K562 (cell line): ENCODE results near the gene DARS1. TPM values are rescaled to one million over a fixed set of nuclear protein-coding genes. Genes with fewer than 3 reads are reported as not detected.

Experiments
- ATAC-seq: fragments of 200-7000 bp; cut with Tn5 transposase; 3 replicates; pipeline ENCODE4 v1.9.1; 2020; ENCODE audit warnings: moderate library complexity
- BruUV-seq: library from RNA; stranded (reverse); fragments of 400-500 nt; replicated peaks from 2 replicates; lab custom pipeline; 2021; lab: Mats Ljungman, UMichigan
- CTCF ChIA-PET: fragments of 300-600 bp; formaldehyde crosslinking; extraction: SDS; loops from one replicate; lab custom pipeline; 2021; ENCODE audit warnings: low intra/inter-chr PET ratio; lab: Yijun Ruan, JAX
- POLR2A ChIA-PET: fragments of 300-600, 350-650 bp; sonication (Branson Sonifier 250); formaldehyde crosslinking; extraction: SDS; loops from one replicate; lab custom pipeline; 2021; ENCODE audit warnings: antibody characterized with exemption, inconsistent platforms; lab: Yijun Ruan, JAX
- DNase-seq, 4 experiments: peaks; one replicate each; pipeline versions ENCODE4 v3.0.0 to v3.0.0-alpha.2; 2011 to 2018; ENCODE audit warnings: low spot score in 3 of 4, mixed read lengths in 3 of 4; ENCODE audit errors: extremely low read depth in 1 of 4
- FAIRE-seq: peaks from 2 replicates; lab custom pipeline; 2011; peaks lifted over from hg19 to GRCh38; lab: Jason Lieb, UNC
- H2AFZ ChIP-seq: 2 replicates; pipeline ENCODE4 v1.6.0; 2011; ENCODE audit warnings: low read depth, low read length, control low read depth, inconsistent platforms
- H3K27ac ChIP-seq: fragments of 200-600 bp; 3 replicates; pipeline ENCODE4 v1.8.0; 2011; ENCODE audit warnings: low read depth, mild to moderate bottlenecking, control low read depth, inconsistent platforms, low read length, moderate library complexity, mixed read lengths; ENCODE audit errors: extremely low read depth
- H3K27me3 ChIP-seq, 2 experiments: fragments of 300-600 bp in 1 of 2; 2 replicates in 1 of 2; 3 replicates in 1 of 2; pipeline versions ENCODE4 v1.6.0 to v1.8.0; 2011; ENCODE audit warnings: inconsistent platforms in 2 of 2, low read length in 2 of 2, mild to moderate bottlenecking in 1 of 2, mixed read lengths in 1 of 2, moderate library complexity in 1 of 2; ENCODE audit not compliant: control insufficient read depth in 2 of 2, insufficient read depth in 2 of 2
- H3K36me3 ChIP-seq: fragments of 300-600 bp; 3 replicates; pipeline ENCODE4 v1.8.0; 2011; ENCODE audit warnings: mild to moderate bottlenecking, low read length, inconsistent platforms; ENCODE audit not compliant: control insufficient read depth, insufficient read depth
- H3K4me1 ChIP-seq, 2 experiments: fragments of 200-600 bp in 1 of 2; replicated peaks in 1 of 2; 2 replicates in 1 of 2; 3 replicates in 1 of 2; pipeline versions ENCODE4 v1.5.1 to v1.8.0; 2011; ENCODE audit warnings: inconsistent platforms in 2 of 2, low read length in 2 of 2, mild to moderate bottlenecking in 1 of 2, mixed read lengths in 1 of 2, moderate library complexity in 1 of 2; ENCODE audit not compliant: control insufficient read depth in 2 of 2, insufficient read depth in 2 of 2
- H3K4me2 ChIP-seq: 2 replicates; pipeline ENCODE4 v1.6.1; 2011; ENCODE audit warnings: low read length, control low read depth, inconsistent platforms, mixed read lengths; ENCODE audit not compliant: insufficient read depth
- H3K4me3 ChIP-seq: fragments of 200-600 bp; sonication (generic), shearing (Covaris generic); 2 replicates; pipeline ENCODE4 v1.5.1; 2016; ENCODE audit warnings: control low read depth, inconsistent platforms
- H3K79me2 ChIP-seq: fragments of 200-600 bp; 3 replicates; pipeline ENCODE4 v1.8.0; 2011; ENCODE audit warnings: low read length, inconsistent platforms; ENCODE audit not compliant: control insufficient read depth, insufficient read depth
- H3K9ac ChIP-seq, 2 experiments: 2 replicates each; pipeline versions ENCODE4 v1.6.0 to v1.6.1; 2011; ENCODE audit warnings: low read depth in 2 of 2, low read length in 2 of 2, control low read depth in 1 of 2, inconsistent platforms in 1 of 2, mild to moderate bottlenecking in 1 of 2, mixed read lengths in 1 of 2; ENCODE audit not compliant: insufficient read depth in 1 of 2
- H3K9me1 ChIP-seq: one replicate; pipeline ENCODE4 v1.6.0; 2011; ENCODE audit warnings: inconsistent platforms, mild to moderate bottlenecking, low read length, moderate library complexity; ENCODE audit not compliant: control insufficient read depth, insufficient read depth
- H3K9me3 ChIP-seq: replicated peaks from 2 replicates; pipeline ENCODE4 v1.5.1; 2011; ENCODE audit warnings: low read depth, low read length, inconsistent platforms; ENCODE audit not compliant: control insufficient read depth, insufficient read depth
- H4K20me1 ChIP-seq: replicated peaks from 2 replicates; pipeline ENCODE4 v1.6.1; 2011; ENCODE audit warnings: low read length, inconsistent platforms, mixed read lengths; ENCODE audit not compliant: control insufficient read depth, insufficient read depth
- ARNT ChIP-seq, 2 experiments: fragments of 450-650 bp; IDR thresholded peaks; 2 replicates each; pipeline ENCODE4 v1.6.1; 2016; ENCODE audit warnings: mild to moderate bottlenecking in 1 of 2
- C11orf30 ChIP-seq: fragments of 450-650 bp; IDR thresholded peaks from 2 replicates; pipeline ENCODE4 v1.6.1; 2016; ENCODE audit warnings: low read depth, mild to moderate bottlenecking
- CEBPG ChIP-seq, 3 experiments: fragments of 200-800 bp in 1 of 3; sonication (Bioruptor generic) in 1 of 3; sonication (generic) in 1 of 3; formaldehyde crosslinking in 1 of 3; IDR thresholded peaks in 2 of 3; conservative IDR thresholded peaks in 1 of 3; 2 replicates each; pipeline versions ENCODE4 v1.6.1 to v1.8.0; 2016 to 2022; ENCODE audit warnings: missing compliant biosample characterization in 2 of 3, missing genetic modification characterization in 2 of 3, mild to moderate bottlenecking in 1 of 3, missing genetic modification reagents in 1 of 3
- EP300 ChIP-seq: IDR thresholded peaks from 2 replicates; pipeline ENCODE4 v1.6.1; 2012; ENCODE audit warnings: low read length, improper control_type of control experiment
- ETV5 ChIP-seq: sonication (generic); formaldehyde crosslinking; IDR thresholded peaks from 2 replicates; pipeline ENCODE4 v1.4.0; 2020; ENCODE audit warnings: low read depth, mild to moderate bottlenecking, missing genetic modification reagents
- FOXK2 ChIP-seq, 2 experiments: fragments of 450-650 bp; IDR thresholded peaks in 1 of 2; conservative IDR thresholded peaks in 1 of 2; 2 replicates each; pipeline ENCODE4 v1.6.1; 2016; ENCODE audit warnings: low read depth in 2 of 2, mild to moderate bottlenecking in 1 of 2
- HDAC1 ChIP-seq, 2 experiments: fragments of 450-650 bp; IDR thresholded peaks; 2 replicates each; pipeline ENCODE4 v1.6.1; 2016 to 2017; ENCODE audit warnings: inconsistent platforms in 1 of 2, mild to moderate bottlenecking in 1 of 2, moderate library complexity in 1 of 2
- JUND ChIP-seq, 2 experiments: IDR thresholded peaks; 2 replicates in 1 of 2; 3 replicates in 1 of 2; pipeline ENCODE4 v1.6.1; 2011; ENCODE audit warnings: borderline replicate concordance in 2 of 2, low read depth in 2 of 2, low read length in 2 of 2, improper control_type of control experiment in 1 of 2, missing biosample characterization in 1 of 2, missing genetic modification characterization in 1 of 2, missing genetic modification reagents in 1 of 2
- MAFG ChIP-seq: fragments of 450-650 bp; conservative IDR thresholded peaks from 2 replicates; pipeline ENCODE4 v1.6.1; 2016; ENCODE audit warnings: missing genetic modification characterization, missing compliant biosample characterization
- MEF2A ChIP-seq: IDR thresholded peaks from 2 replicates; pipeline ENCODE4 v1.6.1; 2011; ENCODE audit warnings: low read depth, mild to moderate bottlenecking, low read length, moderate library complexity; ENCODE audit not compliant: control insufficient read depth
- POLR2AphosphoS2 ChIP-seq: IDR thresholded peaks from 2 replicates; pipeline ENCODE4 v1.6.1; 2012; ENCODE audit warnings: low read length, improper control_type of control experiment
- RCOR1 ChIP-seq, 2 experiments: IDR thresholded peaks; 2 replicates each; pipeline ENCODE4 v1.6.1; 2012; ENCODE audit warnings: low read depth in 2 of 2, low read length in 2 of 2, borderline replicate concordance in 1 of 2, improper control_type of control experiment in 1 of 2
- whole genome bisulfite sequencing: fragments of 100-300 bp; shearing (Covaris generic); methylation state at CpG from one replicate; pipeline ENCODE4 v1.1.6; 2016; ENCODE audit warnings: low coverage, mixed read lengths; ENCODE audit not compliant: insufficient coverage; ENCODE audit errors: missing lambda C conversion rate; 5-methylcytosine and 5-hydroxymethylcytosine counted together
- in situ Hi-C: fragments of 300-500 bp; cut with MboI; formaldehyde crosslinking; loops from 4 replicates; pipeline ENCODE4 v1.15.0; 2018; ENCODE audit warnings: inconsistent platforms, mixed read lengths
- intact Hi-C: fragments of 100-400 bp; cut with micrococcal nuclease; formaldehyde crosslinking; loops from 2 replicates; pipeline ENCODE4 v1.14.2; 2022
- polyA plus RNA-seq, 8 experiments: library from polyadenylated mRNA; depleted of rRNA in 4 of 8; stranded (reverse) in 5 of 8; unstranded in 3 of 8; fragments of >200 nt; fragmentation: Nextera tagmentation in 2 of 8; fragmentation: Illumina TruSeq in 1 of 8; extraction: Ambion mirVana in 2 of 8; extraction: Trizol in 1 of 8; gene quantifications; 2 replicates each; pipeline versions ENCODE4 v1.2.1 to v1.2.3, GENCODE V29; 2011 to 2014; ENCODE audit warnings: inconsistent platforms in 1 of 8, missing spikeins in 1 of 8
- total RNA-seq, 7 experiments: library from RNA; depleted of rRNA in 6 of 7; stranded (reverse); fragments of >200 nt in 6 of 7; fragmentation: Illumina TruSeq in 2 of 7; extraction: Trizol in 2 of 7; gene quantifications; 2 replicates each; pipeline versions ENCODE4 v1.2.1 to v1.2.3, GENCODE V29; 2011 to 2021; ENCODE audit warnings: low replicate concordance in 1 of 7
- TF ChIP-seq, protein P1 (sequence below): IDR thresholded peaks from 2 replicates; pipeline ENCODE4 v1.6.1; 2014; ENCODE audit warnings: antibody characterized with exemption
- TF ChIP-seq, protein P2 (sequence below): IDR thresholded peaks from 2 replicates; pipeline ENCODE4 v1.6.1; 2016; ENCODE audit warnings: missing genetic modification characterization, missing compliant biosample characterization
- TF ChIP-seq, protein P3 (sequence below), 2 experiments: fragments of 200-800 bp in 1 of 2; sonication (Bioruptor generic) in 1 of 2; sonication (generic) in 1 of 2; formaldehyde crosslinking in 1 of 2; IDR thresholded peaks in 1 of 2; conservative IDR thresholded peaks in 1 of 2; 2 replicates each; pipeline versions ENCODE4 v1.5.0 to v1.6.1; 2016 to 2020; ENCODE audit warnings: missing compliant biosample characterization in 1 of 2, missing genetic modification characterization in 1 of 2, missing genetic modification reagents in 1 of 2

Gene DARS1
- total and polyA plus RNA-seq, 9 of the 15 experiments (the other 6 are each of a cell fraction or from before 2014, with no cell fraction given) = 91.5 to 239 (median 98.0) TPM

DNA sequence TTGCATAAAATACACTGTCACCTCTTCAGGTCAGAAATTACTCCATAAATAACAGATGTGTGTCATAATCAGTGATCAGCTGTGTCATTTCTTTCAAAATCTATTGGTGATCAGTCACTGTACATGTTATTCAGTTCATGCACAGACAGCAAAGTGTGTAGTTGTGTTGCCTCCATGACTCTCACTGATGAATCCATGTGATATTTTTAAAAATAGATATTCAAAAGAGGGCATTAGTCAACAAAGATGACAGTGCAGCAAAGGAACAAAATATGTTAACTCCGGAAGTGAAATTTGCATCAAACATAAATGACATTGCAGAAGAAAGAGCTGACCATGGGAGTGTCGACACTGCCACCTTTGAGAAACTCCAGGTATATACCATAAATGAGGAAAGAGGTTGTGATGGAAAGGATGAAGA lies 92.0 kb downstream of the DARS1 start:
- BruUV-seq = no TSS peak
- ATAC-seq = peak; percentile 73
- TF ChIP-seq ETV5 (CRISPR knock-in tag) (0 out of 2 replicates have a peak, but pooled peaks have one; percentile 27), HDAC1 (IDR thresholded peaks at IDR 0.05) (no peak), CEBPG (CRISPR knock-in tag; IDR thresholded peaks at IDR 0.05) (no peak), CEBPG (tag; conservative IDR thresholded peaks at IDR 0.05 in 1 of 2, IDR thresholded peaks at IDR 0.05 in 1 of 2) (peak in 1 of 2 experiments; percentile 52; a peak in 2 of 4 replicates), MAFG (tag) (peak; percentile 84), RCOR1 (IDR thresholded peaks at IDR 0.05; ENCODE audit: borderline replicate concordance in 1 of 2, low read depth in 2 of 2, low read length in 2 of 2) (0 out of 4 replicates have a peak, but pooled peaks of 1 of the 2 experiments have one; percentile 30), FOXK2 (conservative IDR thresholded peaks at IDR 0.05 in 1 of 2, IDR thresholded peaks at IDR 0.05 in 1 of 2; ENCODE audit: low read depth in 2 of 2) (peak; percentile 69 to 80), MEF2A (peak; percentile 85; the same call in 1 of the 2 replicates), C11orf30 (peak; percentile 81), POLR2AphosphoS2 (no peak), JUND (IDR thresholded peaks at IDR 0.05; ENCODE audit: borderline replicate concordance, low read depth, low read length) (peak; percentile 42; the same call in 1 of the 2 replicates), JUND (tag; IDR thresholded peaks at IDR 0.05; ENCODE audit: borderline replicate concordance, low read depth, low read length) (no peak; the same call in 2 of the 3 replicates), EP300 (peak; percentile 34; the same call in 1 of the 2 replicates), ARNT (IDR thresholded peaks at IDR 0.05) (0 out of 4 replicates have a peak, but pooled peaks of 1 of the 2 experiments have one; percentile 46)
- TF ChIP-seq, protein P1, sequence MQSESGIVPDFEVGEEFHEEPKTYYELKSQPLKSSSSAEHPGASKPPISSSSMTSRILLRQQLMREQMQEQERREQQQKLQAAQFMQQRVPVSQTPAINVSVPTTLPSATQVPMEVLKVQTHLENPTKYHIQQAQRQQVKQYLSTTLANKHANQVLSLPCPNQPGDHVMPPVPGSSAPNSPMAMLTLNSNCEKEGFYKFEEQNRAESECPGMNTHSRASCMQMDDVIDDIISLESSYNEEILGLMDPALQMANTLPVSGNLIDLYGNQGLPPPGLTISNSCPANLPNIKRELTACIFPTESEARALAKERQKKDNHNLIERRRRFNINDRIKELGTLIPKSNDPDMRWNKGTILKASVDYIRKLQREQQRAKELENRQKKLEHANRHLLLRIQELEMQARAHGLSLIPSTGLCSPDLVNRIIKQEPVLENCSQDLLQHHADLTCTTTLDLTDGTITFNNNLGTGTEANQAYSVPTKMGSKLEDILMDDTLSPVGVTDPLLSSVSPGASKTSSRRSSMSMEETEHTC = no peak
- TF ChIP-seq, protein P2, sequence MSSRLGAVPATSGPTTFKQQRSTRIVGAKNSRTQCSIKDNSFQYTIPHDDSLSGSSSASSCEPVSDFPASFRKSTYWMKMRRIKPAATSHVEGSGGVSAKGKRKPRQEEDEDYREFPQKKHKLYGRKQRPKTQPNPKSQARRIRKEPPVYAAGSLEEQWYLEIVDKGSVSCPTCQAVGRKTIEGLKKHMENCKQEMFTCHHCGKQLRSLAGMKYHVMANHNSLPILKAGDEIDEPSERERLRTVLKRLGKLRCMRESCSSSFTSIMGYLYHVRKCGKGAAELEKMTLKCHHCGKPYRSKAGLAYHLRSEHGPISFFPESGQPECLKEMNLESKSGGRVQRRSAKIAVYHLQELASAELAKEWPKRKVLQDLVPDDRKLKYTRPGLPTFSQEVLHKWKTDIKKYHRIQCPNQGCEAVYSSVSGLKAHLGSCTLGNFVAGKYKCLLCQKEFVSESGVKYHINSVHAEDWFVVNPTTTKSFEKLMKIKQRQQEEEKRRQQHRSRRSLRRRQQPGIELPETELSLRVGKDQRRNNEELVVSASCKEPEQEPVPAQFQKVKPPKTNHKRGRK (tag) = no peak
- TF ChIP-seq, protein P3, sequence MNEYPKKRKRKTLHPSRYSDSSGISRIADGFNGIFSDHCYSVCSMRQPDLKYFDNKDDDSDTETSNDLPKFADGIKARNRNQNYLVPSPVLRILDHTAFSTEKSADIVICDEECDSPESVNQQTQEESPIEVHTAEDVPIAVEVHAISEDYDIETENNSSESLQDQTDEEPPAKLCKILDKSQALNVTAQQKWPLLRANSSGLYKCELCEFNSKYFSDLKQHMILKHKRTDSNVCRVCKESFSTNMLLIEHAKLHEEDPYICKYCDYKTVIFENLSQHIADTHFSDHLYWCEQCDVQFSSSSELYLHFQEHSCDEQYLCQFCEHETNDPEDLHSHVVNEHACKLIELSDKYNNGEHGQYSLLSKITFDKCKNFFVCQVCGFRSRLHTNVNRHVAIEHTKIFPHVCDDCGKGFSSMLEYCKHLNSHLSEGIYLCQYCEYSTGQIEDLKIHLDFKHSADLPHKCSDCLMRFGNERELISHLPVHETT (CRISPR knock-in tag; conservative IDR thresholded peaks at IDR 0.05 in 1 of 2, IDR thresholded peaks at IDR 0.05 in 1 of 2) = no peak

More for the DNA sequence above, 92.0 kb downstream of the DARS1 start:
- H3K27ac ChIP-seq = no peak overlapping the region
- H3K9me3 ChIP-seq = no peaks in the 10 kb centered on the region; the same call in 1 of the 2 replicates
- in situ Hi-C loops = no loop called here
- no peak overlapping the region for H3K9ac ChIP-seq
- H4K20me1 ChIP-seq = no peaks in the 10 kb centered on the region
- peaks cover 0 to 7% of the 10 kb centered on the region in 2 experiments; a peak in 2 of 5 replicates for H3K4me1 ChIP-seq
- no peak overlapping the region for H3K4me3 ChIP-seq
- WGBS = 20% methylated on average over 2 of the region's 2 CpGs
- no peaks in the 10 kb centered on the region for H3K79me2 ChIP-seq
- ChIA-PET POLR2A (interaction anchor here (0.8 to 2.1 kb wide), 3 partner anchors 10 to 18 kb away, joined by 3 to 17 read pairs (median 5); partner anchors contain the start of gene MCM6), CTCF (no interaction called here)
- no peaks in the 10 kb centered on the region for H3K9me1 ChIP-seq
- H2AFZ ChIP-seq = peak overlapping the region; percentile 68
- intact Hi-C loops = loop anchor here (1.0 kb wide), 1 partner anchor 28 kb away; no protein-coding TSS in a partner anchor
- DNase-seq (peak in 2 of 4 experiments; percentile 17 to 33), FAIRE-seq (peak; percentile 32)
- H3K36me3 ChIP-seq = no peaks in the 10 kb centered on the region
- H3K27me3 ChIP-seq = no peaks in the 10 kb centered on the region
- H3K4me2 ChIP-seq = no peak overlapping the region; the same call in 1 of the 2 replicates
